Measurements from ENCODE around the gene PFKFB2.

The PFKFB2 gene

GRCh38 chr1:207017615-207018559 is 35.2 kb upstream of the PFKFB2 start:
- DNase-seq (ENCODE audit: low read depth): no peak
- TF ChIP-seq CTCF (IDR thresholded peaks at IDR 0.05; ENCODE audit: low read depth, low read length, missing control alignments): no peak
- in situ Hi-C loops (cut with HindIII; ENCODE audit: low sequenced_read_pairs): no loop called here
- H3K4me3 ChIP-seq (ENCODE audit: low read depth, low read length): no peak overlapping the region

GRCh38 chr1:207018707-207019106 is 34.4 kb upstream of the PFKFB2 start:
- TF ChIP-seq CTCF (IDR thresholded peaks at IDR 0.05; ENCODE audit: low read depth, low read length, missing control alignments): no peak
- DNase-seq (ENCODE audit: low read depth): no peak
- in situ Hi-C loops (cut with HindIII; ENCODE audit: low sequenced_read_pairs): no loop called here
- no peak overlapping the region for H3K4me3 ChIP-seq (ENCODE audit: low read depth, low read length)

GRCh38 chr1:207019161-207019560 is 33.9 kb upstream of the PFKFB2 start:
- in situ Hi-C loops (cut with HindIII; ENCODE audit: low sequenced_read_pairs): no loop called here
- TF ChIP-seq CTCF (IDR thresholded peaks at IDR 0.05; ENCODE audit: low read depth, low read length, missing control alignments): no peak
- DNase-seq (ENCODE audit: low read depth): no peak
- H3K4me3 ChIP-seq (ENCODE audit: low read depth, low read length): no peak overlapping the region

GRCh38 chr1:207019661-207020060 is 33.4 kb upstream of the PFKFB2 start:
- in situ Hi-C loops (cut with HindIII; ENCODE audit: low sequenced_read_pairs): no loop called here
- TF ChIP-seq CTCF (IDR thresholded peaks at IDR 0.05; ENCODE audit: low read depth, low read length, missing control alignments): no peak
- DNase-seq (ENCODE audit: low read depth): no peak
- H3K4me3 ChIP-seq (ENCODE audit: low read depth, low read length): no peak overlapping the region

GRCh38 chr1:207020065-207020708 is 32.9 kb upstream of the PFKFB2 start:
- no peak for TF ChIP-seq CTCF (IDR thresholded peaks at IDR 0.05; ENCODE audit: low read depth, low read length, missing control alignments)
- in situ Hi-C loops (cut with HindIII; ENCODE audit: low sequenced_read_pairs): no loop called here
- H3K4me3 ChIP-seq (ENCODE audit: low read depth, low read length): no peak overlapping the region

GRCh38 chr1:207020709-207021107 is 32.4 kb upstream of the PFKFB2 start:
- TF ChIP-seq CTCF (IDR thresholded peaks at IDR 0.05; ENCODE audit: low read depth, low read length, missing control alignments): no peak
- in situ Hi-C loops (cut with HindIII; ENCODE audit: low sequenced_read_pairs): no loop called here
- H3K4me3 ChIP-seq (ENCODE audit: low read depth, low read length): no peak overlapping the region
- DNase-seq (ENCODE audit: low read depth): no peak

More at GRCh38 chr1:207020065-207020708, 32.9 kb upstream of the PFKFB2 start:
- no peak for DNase-seq (ENCODE audit: low read depth)

Measured in astrocyte of the cerebellum (primary cell).